HPDE6-E6E7 (cell line): ENCODE results near the gene FIS1.
A peak's percentile ranks its signal among the peaks of the same experiment; 100 is the strongest.
"Not testable (repeated sequence)": the region's sequence is repeated elsewhere in the genome, so short reads cannot be mapped to it uniquely, and the experiment has no call there.

Source experiments
- DNase-seq: peaks from one replicate; pipeline ENCODE4 v3.0.0; 2011; ENCODE audit warnings: missing footprints; ENCODE audit errors: extremely low spot score

The FIS1 gene

DNA sequence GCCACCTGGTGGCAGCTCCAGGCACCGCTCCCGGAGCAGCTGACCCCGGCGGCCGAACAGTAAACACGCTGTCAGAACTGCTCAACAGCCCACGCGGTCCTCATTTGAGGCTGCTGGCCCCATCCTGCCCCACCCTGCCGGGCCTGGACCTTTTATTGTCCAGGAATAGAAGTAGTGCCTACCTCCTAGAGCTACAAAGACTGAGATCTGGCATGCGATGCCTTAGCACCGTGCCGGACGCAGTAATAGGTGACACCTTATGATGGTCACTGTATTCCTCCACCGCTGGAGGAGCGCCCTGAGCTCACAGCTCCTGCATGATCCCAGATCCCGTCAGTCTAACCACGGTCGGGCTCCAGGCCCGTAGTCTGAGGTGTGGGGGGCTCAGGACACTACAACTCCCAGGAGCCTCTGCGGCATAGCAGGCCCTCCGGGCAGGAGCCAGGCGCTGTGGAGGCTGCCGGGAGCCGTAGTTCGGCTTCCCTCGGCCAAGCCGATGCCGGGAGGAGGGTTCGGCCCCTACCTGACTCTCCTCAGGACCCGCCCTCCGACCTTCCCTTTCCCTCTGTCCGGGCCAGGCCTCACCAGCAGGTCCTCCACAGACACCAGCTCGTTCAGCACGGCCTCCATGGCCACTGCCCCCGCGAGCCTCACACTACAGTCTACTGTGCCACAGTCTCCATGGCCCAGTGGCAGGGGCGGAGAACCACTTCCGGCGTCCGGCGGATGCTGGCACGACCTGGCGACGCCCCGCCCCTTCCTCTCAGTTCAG, at the start of gene FIS1:
TSS of gene FIS1 (minus strand) at position 707 of the 772 bp plus-strand sequence. CDS start at position 630, 77 bp downstream.
- DNase-seq, result peak; percentile 91

GRCh38 chr7:101294039-101294831, 49.4 kb upstream of the FIS1 start:
- no peak for DNase-seq

DNA sequence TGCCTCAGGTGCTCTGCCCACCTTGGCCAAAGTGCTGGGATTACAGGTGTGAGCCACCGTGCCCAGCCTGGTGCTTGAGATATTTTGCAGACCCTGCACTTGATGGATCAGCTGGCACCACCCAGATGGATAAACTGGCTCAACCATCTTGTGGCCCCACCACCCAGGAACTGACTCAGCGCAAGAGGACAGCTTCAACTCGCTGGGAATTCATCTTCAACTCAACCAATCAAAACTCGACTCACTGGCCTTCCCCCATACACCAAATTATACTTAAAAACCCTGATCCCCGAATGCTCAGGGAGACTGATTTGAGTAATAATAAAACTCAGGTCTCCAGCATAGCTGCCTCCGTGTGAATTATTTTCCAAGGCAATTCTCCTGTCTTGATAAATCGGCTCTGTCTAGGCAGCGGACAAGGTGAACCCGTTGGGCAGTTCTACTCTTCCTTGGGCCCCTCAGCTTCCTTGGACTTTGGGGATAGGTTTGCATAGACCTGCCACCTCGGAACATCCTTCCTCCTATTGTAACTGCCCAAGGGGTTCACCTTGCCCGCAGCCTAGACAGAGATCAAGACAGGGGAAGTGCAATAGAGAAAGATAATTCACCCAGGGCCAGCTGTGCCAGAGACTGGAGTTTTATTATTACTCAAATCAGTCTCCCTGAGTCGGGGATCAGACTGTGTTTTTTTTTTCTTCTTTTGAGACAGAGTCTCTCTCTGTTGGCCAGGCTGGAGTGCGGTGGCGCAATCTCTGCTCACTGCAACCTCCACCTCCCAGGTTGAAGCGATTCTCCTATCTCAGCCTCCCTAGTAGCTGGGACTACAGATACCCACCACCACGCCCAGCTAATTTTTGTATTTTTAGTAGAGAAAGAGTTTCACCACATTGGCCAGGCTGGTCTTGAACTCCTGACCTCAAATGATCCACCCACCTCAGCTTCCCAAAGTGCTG, 48.5 kb upstream of the FIS1 start:
- DNase-seq, result not testable (repeated sequence)

GRCh38 chr7:101292566-101292965, 47.7 kb upstream of the FIS1 start:
- DNase-seq, result not testable (repeated sequence)

GRCh38 chr7:101290186-101291037, 45.5 kb upstream of the FIS1 start:
- not testable (repeated sequence) for DNase-seq

GRCh38 chr7:101289687-101290086, 44.8 kb upstream of the FIS1 start:
- DNase-seq, result not testable (repeated sequence)

DNA sequence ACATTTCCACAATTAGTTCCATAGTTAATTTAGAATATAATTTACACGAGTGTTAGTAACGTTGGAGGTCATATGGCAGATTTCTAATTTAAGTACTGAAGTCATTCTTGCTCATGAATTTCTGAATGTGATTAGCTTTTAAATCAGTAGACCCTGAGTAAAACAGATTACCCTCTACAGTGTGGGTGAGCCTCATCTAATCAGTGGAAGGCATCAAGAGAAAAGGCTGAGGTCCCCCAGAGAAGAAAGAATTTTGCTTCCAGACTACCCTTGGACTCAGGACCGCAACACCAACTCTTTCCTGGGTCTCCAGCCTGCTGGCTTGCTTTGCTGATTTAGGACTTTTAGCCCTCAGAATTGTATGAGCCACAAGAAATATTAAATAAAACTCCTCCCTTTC, 43.6 kb upstream of the FIS1 start:
- no peak for DNase-seq

DNA sequence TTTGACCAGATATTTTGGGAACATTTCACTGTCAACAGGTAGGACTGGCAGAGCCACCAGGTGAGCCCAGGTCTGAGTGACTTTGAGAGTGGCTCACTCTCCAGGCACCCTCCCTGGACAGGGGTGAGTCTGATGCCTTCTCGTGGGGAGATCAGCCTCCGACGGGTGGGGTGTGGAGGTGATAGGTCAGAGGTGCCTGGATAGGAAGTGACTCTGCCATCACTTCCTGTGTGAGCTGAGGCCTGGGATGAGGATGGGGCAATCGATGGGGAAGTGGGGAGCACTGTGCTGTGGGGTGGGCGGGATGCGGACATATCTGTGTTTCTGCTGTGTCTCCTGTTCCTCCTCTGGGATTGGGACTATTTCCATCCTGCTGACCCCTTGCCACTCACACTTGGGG, 42.2 kb upstream of the FIS1 start:
- DNase-seq, result no peak

GRCh38 chr7:101285880-101286279, 41.0 kb upstream of the FIS1 start:
- DNase-seq, result not testable (repeated sequence)

- no peak for DNase-seq
These were observed 40.3 kb upstream of the FIS1 start for GRCh38 chr7:101285171-101285570.

DNA sequence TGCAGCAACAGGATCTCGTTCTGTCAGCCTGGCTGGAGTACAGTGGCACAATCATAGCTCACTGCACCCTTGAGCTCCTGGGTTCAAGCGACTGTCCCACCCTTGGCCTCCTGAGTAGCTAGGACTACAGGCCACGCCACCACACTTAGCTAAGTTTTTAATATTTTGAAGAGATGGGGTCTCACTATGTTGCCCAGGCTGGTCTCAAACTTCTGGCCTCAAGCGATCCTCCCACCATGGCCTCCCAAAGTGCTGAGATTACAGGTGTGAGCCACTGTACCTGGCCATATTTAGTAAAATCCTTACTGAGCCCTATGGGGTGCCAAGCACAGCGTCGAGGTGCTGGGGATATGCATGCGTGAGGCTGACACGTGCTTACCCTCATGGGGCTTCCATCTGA, 36.0 kb upstream of the FIS1 start:
- not testable (repeated sequence) for DNase-seq

DNA sequence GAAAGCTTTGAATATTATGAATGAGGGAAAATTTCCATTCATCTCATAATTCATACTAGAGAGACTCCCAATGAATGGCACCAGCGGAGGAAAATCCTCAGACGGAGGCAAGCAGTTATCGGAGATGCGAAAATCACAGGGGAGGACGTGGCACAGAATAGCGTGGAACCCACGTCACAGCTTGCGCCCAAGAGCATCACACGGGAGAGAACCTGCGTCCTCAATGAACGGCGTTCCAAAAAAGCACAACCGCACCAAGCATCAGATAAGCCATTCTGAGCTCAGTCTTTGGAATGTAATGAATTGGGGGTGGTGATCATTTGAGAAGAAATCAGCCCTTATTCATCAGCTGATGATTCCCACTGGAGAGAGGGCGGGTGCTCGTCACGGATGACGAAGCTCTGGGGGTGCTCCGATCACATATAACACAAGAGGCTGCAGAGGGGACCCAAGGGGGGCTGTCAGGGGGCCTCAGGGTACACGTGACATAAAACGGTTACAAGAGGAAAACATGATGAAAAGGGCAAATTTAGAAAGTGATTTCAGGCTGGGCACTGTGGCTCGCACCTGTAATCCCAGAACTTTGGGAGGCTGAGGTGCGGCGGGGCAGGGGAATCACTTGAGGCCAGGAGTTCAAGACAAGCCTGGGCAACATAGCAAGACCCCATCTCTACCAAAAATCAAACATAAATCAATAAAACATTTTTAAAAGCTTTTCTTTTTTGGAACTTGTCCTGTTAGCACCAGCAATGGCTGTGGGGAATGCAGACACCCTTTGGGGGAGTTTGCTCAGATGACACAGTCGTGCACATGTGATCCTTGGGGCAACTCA, 33.8 kb upstream of the FIS1 start:
- no peak for DNase-seq

- DNase-seq, result no peak
These were observed 32.3 kb upstream of the FIS1 start for GRCh38 chr7:101277155-101277554.

DNA sequence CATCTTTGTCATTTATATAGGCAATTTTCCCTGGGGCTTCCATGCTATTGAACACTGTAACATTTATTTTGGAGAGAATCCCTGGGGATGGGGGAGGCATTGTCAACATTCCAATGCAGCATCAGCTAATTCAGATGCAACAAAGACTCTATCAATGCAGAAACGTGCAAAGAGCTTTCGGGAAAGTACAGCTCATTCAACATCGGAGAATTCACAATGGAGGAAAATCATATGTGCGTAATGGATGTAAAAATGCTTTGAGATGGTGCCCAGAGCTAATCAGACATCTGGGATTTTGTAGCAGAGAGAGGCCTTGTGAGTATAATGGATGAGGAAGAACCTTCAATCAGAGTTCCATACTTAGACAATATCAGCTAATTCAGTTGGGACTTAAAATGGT, 28.3 kb upstream of the FIS1 start:
- no peak for DNase-seq

DNA sequence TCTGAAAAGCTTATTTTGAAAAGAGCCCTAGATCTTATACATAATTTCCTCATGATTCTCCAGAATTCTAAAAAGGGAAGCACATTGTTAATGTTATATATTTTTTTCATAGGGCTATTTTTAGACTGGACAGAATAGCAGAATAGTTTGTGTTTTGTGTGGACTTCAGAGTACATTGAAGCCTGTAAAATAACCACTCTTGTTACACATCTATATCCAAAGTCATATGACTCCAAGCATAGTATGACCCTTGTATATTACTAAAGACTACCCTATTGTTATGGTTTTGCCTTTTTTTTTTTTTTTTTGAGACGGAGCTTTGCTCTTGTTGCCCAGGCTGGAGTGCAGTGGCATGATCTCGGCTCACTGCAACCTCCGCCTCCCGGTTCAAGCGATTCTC, 26.1 kb upstream of the FIS1 start:
- no peak for DNase-seq

- no peak for DNase-seq
These were observed 24.8 kb upstream of the FIS1 start for GRCh38 chr7:101269664-101270063.

DNA sequence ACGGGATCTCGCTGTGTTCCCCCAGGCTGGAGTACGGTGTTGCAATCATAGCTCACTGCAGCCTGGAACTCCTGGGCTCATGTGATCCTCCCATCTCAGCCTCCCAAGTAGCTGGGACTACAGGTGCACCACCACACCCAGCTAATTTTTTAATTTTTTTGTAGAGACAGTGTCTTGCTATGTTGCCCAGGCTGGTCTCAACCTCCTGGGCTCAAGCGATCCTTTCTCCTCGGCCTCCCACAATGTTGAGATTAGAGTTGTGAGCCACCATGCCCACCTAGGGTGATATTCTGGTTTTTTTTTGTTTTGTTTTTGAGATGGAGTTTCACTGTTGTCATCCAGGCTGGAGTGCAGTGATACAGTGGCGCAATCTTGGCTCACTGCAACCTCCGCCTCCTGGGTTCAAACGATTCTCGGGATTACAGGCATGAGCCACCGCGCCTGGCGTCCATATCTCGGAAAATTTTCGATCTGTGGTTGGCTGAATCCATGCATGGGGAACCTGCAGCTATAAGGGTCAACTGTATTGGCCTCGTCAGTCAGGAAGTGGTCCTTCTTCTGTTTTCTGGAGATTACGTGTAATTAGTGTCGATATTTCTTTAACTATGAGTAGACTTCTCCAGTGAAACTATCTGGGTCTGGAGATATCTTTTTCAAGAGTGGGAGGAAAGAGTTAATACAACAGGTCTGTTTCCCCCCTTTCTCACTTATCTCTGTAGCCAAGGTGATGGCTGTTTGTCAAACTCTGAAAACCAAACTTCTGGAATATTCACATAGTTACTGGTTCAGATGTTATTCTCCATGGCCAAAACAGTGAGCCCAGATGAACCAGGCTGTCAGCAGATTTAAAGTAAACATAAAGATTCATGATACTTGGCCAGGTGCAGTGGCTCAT, 21.0 kb upstream of the FIS1 start:
- no peak for DNase-seq

GRCh38 chr7:101264102-101264706, 19.3 kb upstream of the FIS1 start:
- not testable (repeated sequence) for DNase-seq
